ENCODE data around the gene CHRNA7.

GRCh38 chr15:32028921-32029320 lies 1.4 kb upstream of the CHRNA7 start:
- TF ChIP-seq POLR2AphosphoS5 (IDR thresholded peaks at IDR 0.05; ENCODE audit: low read depth, low read length): no peak
- TF ChIP-seq, protein P1, sequence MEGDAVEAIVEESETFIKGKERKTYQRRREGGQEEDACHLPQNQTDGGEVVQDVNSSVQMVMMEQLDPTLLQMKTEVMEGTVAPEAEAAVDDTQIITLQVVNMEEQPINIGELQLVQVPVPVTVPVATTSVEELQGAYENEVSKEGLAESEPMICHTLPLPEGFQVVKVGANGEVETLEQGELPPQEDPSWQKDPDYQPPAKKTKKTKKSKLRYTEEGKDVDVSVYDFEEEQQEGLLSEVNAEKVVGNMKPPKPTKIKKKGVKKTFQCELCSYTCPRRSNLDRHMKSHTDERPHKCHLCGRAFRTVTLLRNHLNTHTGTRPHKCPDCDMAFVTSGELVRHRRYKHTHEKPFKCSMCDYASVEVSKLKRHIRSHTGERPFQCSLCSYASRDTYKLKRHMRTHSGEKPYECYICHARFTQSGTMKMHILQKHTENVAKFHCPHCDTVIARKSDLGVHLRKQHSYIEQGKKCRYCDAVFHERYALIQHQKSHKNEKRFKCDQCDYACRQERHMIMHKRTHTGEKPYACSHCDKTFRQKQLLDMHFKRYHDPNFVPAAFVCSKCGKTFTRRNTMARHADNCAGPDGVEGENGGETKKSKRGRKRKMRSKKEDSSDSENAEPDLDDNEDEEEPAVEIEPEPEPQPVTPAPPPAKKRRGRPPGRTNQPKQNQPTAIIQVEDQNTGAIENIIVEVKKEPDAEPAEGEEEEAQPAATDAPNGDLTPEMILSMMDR (IDR thresholded peaks at IDR 0.05): no peak
- TF ChIP-seq EP300 (IDR thresholded peaks at IDR 0.05; ENCODE audit: borderline replicate concordance in 1 of 2, low read depth in 1 of 2, low read length in 1 of 2): no peak
- no peak for TF ChIP-seq RCOR1 (IDR thresholded peaks at IDR 0.05; ENCODE audit: low read length)

Data from SK-N-SH (cell line).